HepG2 (cell line): ENCODE data around the gene PDSS2. TPM values are rescaled to one million over a fixed set of nuclear protein-coding genes. Genes with fewer than 3 reads are reported as not detected.
A peak's percentile ranks its signal among the peaks of the same experiment; 100 is the strongest.

Experiments
- ATAC-seq: fragments of 200-7000 bp; cut with Tn5 transposase; 3 replicates; pipeline ENCODE4 v1.9.1; 2020; ENCODE audit warnings: mild to moderate bottlenecking, moderate library complexity
- BruUV-seq: library from RNA; stranded (reverse); fragments of 400-500 nt; replicated peaks from 2 replicates; lab custom pipeline; 2021; lab: Mats Ljungman, UMichigan
- CTCF ChIA-PET: fragments of 300-600 bp; formaldehyde crosslinking; extraction: SDS; loops from one replicate; lab custom pipeline; 2021; ENCODE audit warnings: low total read pairs, inconsistent platforms, low intra/inter-chr PET ratio; lab: Yijun Ruan, JAX
- POLR2A ChIA-PET: fragments of 350-600 bp; sonication (Branson Sonifier 250); formaldehyde crosslinking; loops from one replicate; lab custom pipeline; 2020; ENCODE audit warnings: antibody characterized with exemption, inconsistent platforms; lab: Yijun Ruan, JAX
- DNase-seq: peaks from one replicate; pipeline ENCODE4 v3.0.0-alpha.2; 2015; ENCODE audit warnings: low spot score
- FAIRE-seq: peaks from 3 replicates; lab custom pipeline; 2011; peaks lifted over from hg19 to GRCh38; lab: Jason Lieb, UNC
- H2AFZ ChIP-seq: one replicate; pipeline ENCODE4 v1.6.1; 2011; ENCODE audit warnings: low read length, inconsistent platforms
- H3K27ac ChIP-seq: fragments of 300-600 bp; 3 replicates; pipeline ENCODE4 v1.8.0; 2011; ENCODE audit warnings: mixed run types, mild to moderate bottlenecking, mixed read lengths, low read length, inconsistent platforms; ENCODE audit not compliant: insufficient read depth; ENCODE audit errors: extremely low read length
- H3K27me3 ChIP-seq, 2 experiments: fragments of 200-600 bp in 1 of 2; 2 replicates in 1 of 2; 3 replicates in 1 of 2; pipeline versions ENCODE4 v1.6.0 to v1.8.0; 2011; ENCODE audit warnings: low read length in 2 of 2, mild to moderate bottlenecking in 2 of 2, moderate library complexity in 2 of 2, inconsistent platforms in 1 of 2; ENCODE audit not compliant: insufficient read depth in 2 of 2, control insufficient read depth in 1 of 2
- H3K36me3 ChIP-seq, 2 experiments: fragments of 200-600 bp in 1 of 2; replicated peaks in 1 of 2; 2 replicates in 1 of 2; 3 replicates in 1 of 2; pipeline versions ENCODE4 v1.5.1 to v1.8.0; 2011; ENCODE audit warnings: low read length in 2 of 2, inconsistent platforms in 1 of 2; ENCODE audit not compliant: insufficient read depth in 2 of 2, control insufficient read depth in 1 of 2
- H3K4me1 ChIP-seq: 2 replicates; pipeline ENCODE4 v1.5.1; 2012; ENCODE audit warnings: low read length, inconsistent platforms; ENCODE audit not compliant: insufficient read depth
- H3K4me2 ChIP-seq: 2 replicates; pipeline ENCODE4 v1.6.0; 2011; ENCODE audit warnings: low read depth, low read length, inconsistent platforms
- H3K4me3 ChIP-seq, 3 experiments: fragments of 200-600 bp in 1 of 3; sonication (generic), shearing (Covaris generic) in 1 of 3; replicated peaks in 1 of 3; 2 replicates each; pipeline ENCODE4 v1.5.1; 2011 to 2016; ENCODE audit warnings: low read length in 3 of 3, inconsistent platforms in 2 of 3, low read depth in 2 of 3, mild to moderate bottlenecking in 2 of 3, control low read depth in 1 of 3, mixed read lengths in 1 of 3; ENCODE audit not compliant: insufficient read depth in 1 of 3
- H3K79me2 ChIP-seq: one replicate; pipeline ENCODE4 v1.6.1; 2011; ENCODE audit warnings: low read length, inconsistent platforms; ENCODE audit not compliant: insufficient read depth
- H3K9ac ChIP-seq: 2 replicates; pipeline ENCODE4 v1.6.0; 2011; ENCODE audit warnings: mild to moderate bottlenecking, low read depth, low read length, inconsistent platforms; ENCODE audit not compliant: insufficient read depth
- H3K9me3 ChIP-seq: 2 replicates; pipeline ENCODE4 v1.5.1; 2012; ENCODE audit warnings: mild to moderate bottlenecking, low read length
- H4K20me1 ChIP-seq: 2 replicates; pipeline ENCODE4 v1.6.0; 2011; ENCODE audit warnings: inconsistent platforms, mild to moderate bottlenecking, low read length, moderate library complexity; ENCODE audit not compliant: insufficient read depth
- CENPX ChIP-seq: sonication (generic); formaldehyde crosslinking; IDR thresholded peaks from 2 replicates; pipeline ENCODE4 v1.9.0; 2021; ENCODE audit warnings: mild to moderate bottlenecking, missing genetic modification reagents, moderate library complexity
- CREBL2 ChIP-seq: sonication (generic); formaldehyde crosslinking; IDR thresholded peaks from 2 replicates; pipeline ENCODE4 v1.8.1; 2023; ENCODE audit warnings: missing genetic modification reagents, mild to moderate bottlenecking, borderline replicate concordance
- EEA1 ChIP-seq: sonication (generic); formaldehyde crosslinking; IDR thresholded peaks from 2 replicates; pipeline ENCODE4 v1.5.1; 2020; ENCODE audit warnings: mild to moderate bottlenecking, missing genetic modification reagents, borderline replicate concordance
- GMEB1 ChIP-seq: sonication (generic); formaldehyde crosslinking; IDR thresholded peaks from 2 replicates; pipeline ENCODE4 v1.5.1; 2020; ENCODE audit warnings: missing genetic modification reagents, mild to moderate bottlenecking, borderline replicate concordance
- HOXD1 ChIP-seq: sonication (generic); formaldehyde crosslinking; IDR thresholded peaks from 2 replicates; pipeline ENCODE4 v1.5.0; 2020; ENCODE audit warnings: missing genetic modification reagents
- JARID2 ChIP-seq: sonication (generic); formaldehyde crosslinking; IDR thresholded peaks from 2 replicates; pipeline ENCODE4 v1.8.1; 2023; ENCODE audit warnings: missing genetic modification reagents, inconsistent platforms; ENCODE audit not compliant: insufficient replicate concordance
- KAT2B ChIP-seq: fragments of 150-350 bp; IDR thresholded peaks from 2 replicates; pipeline ENCODE4 v1.6.1; 2014; ENCODE audit warnings: low read depth, low read length, borderline replicate concordance
- KLF9 ChIP-seq: IDR thresholded peaks from 2 replicates; pipeline ENCODE4 v1.6.1; 2016; ENCODE audit warnings: low read depth
- NFYB ChIP-seq: sonication (generic); formaldehyde crosslinking; IDR thresholded peaks from 2 replicates; pipeline ENCODE4 v1.4.0; 2020; ENCODE audit warnings: missing genetic modification reagents
- NFYC ChIP-seq: IDR thresholded peaks from 2 replicates; pipeline ENCODE4 v1.6.1; 2016; ENCODE audit warnings: missing genetic modification reagents, missing compliant biosample characterization
- PLRG1 ChIP-seq: fragments of 450-650 bp; conservative IDR thresholded peaks from 2 replicates; pipeline ENCODE4 v1.6.1; 2016
- ZC3H13 ChIP-seq: sonication (generic); formaldehyde crosslinking; IDR thresholded peaks from 2 replicates; pipeline ENCODE4 v1.8.1; 2023; ENCODE audit warnings: mild to moderate bottlenecking, missing genetic modification reagents, moderate library complexity
- ZFAT ChIP-seq: sonication (generic); formaldehyde crosslinking; conservative IDR thresholded peaks from 2 replicates; pipeline ENCODE4 v1.8.1; 2023; ENCODE audit warnings: missing genetic modification reagents, inconsistent platforms
- ZFP36 ChIP-seq: fragments of 150-350 bp; IDR thresholded peaks from 2 replicates; pipeline ENCODE4 v1.6.1; 2018; ENCODE audit warnings: borderline replicate concordance, low read length, low read depth; ENCODE audit not compliant: partially characterized antibody
- ZNF282 ChIP-seq: fragments of 450-650 bp; IDR thresholded peaks from 2 replicates; pipeline ENCODE4 v1.6.1; 2018; ENCODE audit not compliant: partially characterized antibody
- ZNF33B ChIP-seq: sonication (generic); formaldehyde crosslinking; IDR thresholded peaks from 2 replicates; pipeline ENCODE4 v1.5.1; 2020; ENCODE audit warnings: mild to moderate bottlenecking, missing genetic modification reagents
- ZNF431 ChIP-seq: sonication (generic); formaldehyde crosslinking; IDR thresholded peaks from 2 replicates; pipeline ENCODE4 v1.9.0; 2022; ENCODE audit warnings: missing genetic modification reagents, low read depth, mild to moderate bottlenecking, borderline replicate concordance
- ZNF644 ChIP-seq: IDR thresholded peaks from 2 replicates; pipeline ENCODE4 v1.6.1; 2016; ENCODE audit warnings: low read depth
- ZNF703 ChIP-seq: sonication (generic); formaldehyde crosslinking; IDR thresholded peaks from 2 replicates; pipeline ENCODE4 v1.5.1; 2020; ENCODE audit warnings: missing genetic modification reagents, mild to moderate bottlenecking, moderate library complexity, borderline replicate concordance
- WGBS: methylation state at CpG from one replicate; pipeline ENCODE4 v1.1.6; 2017; ENCODE audit warnings: low lambda C conversion rate; 5-methylcytosine and 5-hydroxymethylcytosine counted together
- in situ Hi-C: cut with HindIII; loops from 2 replicates; pipeline ENCODE4 v1.10.0; 2017; ENCODE audit warnings: low pct_unique_long_range_greater_than_20kb; ENCODE audit not compliant: extremely low pct_ligation_motif_present
- intact Hi-C: fragments of 100-400 bp; cut with micrococcal nuclease; formaldehyde crosslinking; loops from one replicate; pipeline ENCODE4 v1.10.0; 2022; ENCODE audit not compliant: unreplicated experiment
- polyA plus RNA-seq, 8 experiments: library from polyadenylated mRNA; depleted of rRNA in 3 of 8; stranded (reverse) in 7 of 8; unstranded in 1 of 8; fragments of >200 nt; fragmentation: Illumina TruSeq in 4 of 8; extraction: Trizol in 4 of 8; gene quantifications; 2 replicates each; pipeline versions ENCODE4 v1.2.1 to v1.2.3, GENCODE V29; 2011 to 2016; ENCODE audit warnings: low read depth in 4 of 8, missing spikeins in 1 of 8, mixed read lengths in 1 of 8; ENCODE audit not compliant: insufficient read depth in 1 of 8
- total RNA-seq, 5 experiments: library from RNA; depleted of rRNA; stranded (reverse); fragments of >200 nt; fragmentation: Illumina TruSeq; extraction: Trizol; gene quantifications; 2 replicates each; pipeline ENCODE4 v1.2.3, GENCODE V29; 2016; ENCODE audit warnings: low read depth in 1 of 5

The PDSS2 gene
- total and polyA plus RNA-seq, 2 of the 13 experiments (the other 11 are each of a cell fraction or from before 2014, with no cell fraction given), result 16.2 to 17.0 TPM

GRCh38 chr6:107275330-107275865 lies 184.0 kb downstream of the PDSS2 start:
- DNase-seq, result no peak
- Histone ChIP-seq H3K27me3 (no peaks in the 10 kb centered on the region), H3K27ac (no peak overlapping the region), H3K36me3 (peaks cover 0 to 3% of the 10 kb centered on the region in 2 experiments; a peak in 3 of 5 replicates), H2AFZ (no peak overlapping the region), H3K79me2 (no peaks in the 10 kb centered on the region), H3K4me1 (no peaks in the 10 kb centered on the region), H4K20me1 (no peaks in the 10 kb centered on the region), H3K4me3 (no peak overlapping the region), H3K9ac (no peak overlapping the region), H3K4me2 (no peak overlapping the region), H3K9me3 (no peaks in the 10 kb centered on the region)
- no TSS peak for BruUV-seq
- ChIA-PET POLR2A (no interaction called here), CTCF (no interaction called here)
- no peak for ATAC-seq
- no peak for FAIRE-seq
- in situ Hi-C loops, result no loop called here
- WGBS, result 100% methylated on average over 2 of the region's 2 CpGs
- intact Hi-C loops, result no loop called here
- no peak for TF ChIP-seq KAT2B
- TF ChIP-seq ZNF703 (CRISPR knock-in tag), result no peak
- no peak for TF ChIP-seq JARID2 (CRISPR knock-in tag)
- no peak for TF ChIP-seq GMEB1 (CRISPR knock-in tag)
- no peak for TF ChIP-seq ZNF33B (CRISPR knock-in tag)
- no peak for TF ChIP-seq ZFP36
- peak; percentile 49 for TF ChIP-seq NFYC (CRISPR knock-in tag)
- TF ChIP-seq EEA1 (CRISPR knock-in tag), result no peak
- TF ChIP-seq ZNF431, result no peak
- no peak for TF ChIP-seq ZC3H13
- 0 out of 2 replicates have a peak, but pooled peaks have one; percentile 15 for TF ChIP-seq ZNF644
- 0 out of 2 replicates have a peak, but pooled peaks have one; percentile 22 for TF ChIP-seq NFYB (CRISPR knock-in tag)
- no peak for TF ChIP-seq HOXD1 (CRISPR knock-in tag)
- TF ChIP-seq ZFAT (CRISPR knock-in tag), result no peak
- TF ChIP-seq KLF9 (CRISPR knock-in tag), result no peak
- TF ChIP-seq ZNF282, result no peak
- TF ChIP-seq PLRG1, result no peak
- no peak for TF ChIP-seq CREBL2 (CRISPR knock-in tag)
- no peak for TF ChIP-seq CENPX (CRISPR knock-in tag)
